Panc1 (cell line): ENCODE measurements around the gene HNRNPU. TPM values are rescaled to one million over a fixed set of nuclear protein-coding genes. Genes with fewer than 3 reads are reported as not detected.

Experiments used
- ATAC-seq: fragments of 200-7000 bp; cut with Tn5 transposase; 2 replicates; pipeline ENCODE4 v1.9.1; 2020; ENCODE audit warnings: mild to moderate bottlenecking, moderate library complexity
- BruUV-seq: library from RNA; stranded (reverse); fragments of 400-500 nt; replicated peaks from 2 replicates; lab custom pipeline; 2021; lab: Mats Ljungman, UMichigan
- CTCF ChIA-PET: fragments of 300-600 bp; sonication (Branson Sonifier 250); formaldehyde crosslinking; loops from one replicate; lab custom pipeline; 2022; ENCODE audit warnings: antibody characterized with exemption; lab: Charles Lee
- POLR2A ChIA-PET: fragments of 300-600 bp; sonication (Branson Sonifier 250); formaldehyde crosslinking; loops from one replicate; lab custom pipeline; 2022; ENCODE audit warnings: antibody characterized with exemption; lab: Charles Lee
- DNase-seq: peaks from one replicate; pipeline ENCODE4 v3.0.0-alpha.2; 2010; ENCODE audit warnings: low read depth, low spot score
- H3K27ac ChIP-seq: 2 replicates; pipeline ENCODE4 v1.5.1; 2011; ENCODE audit warnings: mild to moderate bottlenecking, low read length, inconsistent platforms
- H3K27me3 ChIP-seq: fragments of 200-500 bp; sonication (Bioruptor generic); 2 replicates; pipeline ENCODE4 v1.6.0; 2014; ENCODE audit warnings: low read length, inconsistent platforms; ENCODE audit not compliant: control insufficient read depth, insufficient read depth
- H3K36me3 ChIP-seq: fragments of 200-500 bp; sonication (Bioruptor generic); 2 replicates; pipeline ENCODE4 v1.5.1; 2014; ENCODE audit warnings: inconsistent platforms, mild to moderate bottlenecking, low read length, moderate library complexity; ENCODE audit not compliant: control insufficient read depth, insufficient read depth
- H3K4me1 ChIP-seq: 2 replicates; pipeline ENCODE4 v1.5.1; 2011; ENCODE audit warnings: inconsistent platforms, mild to moderate bottlenecking, low read length, moderate library complexity; ENCODE audit not compliant: control insufficient read depth, insufficient read depth
- H3K4me3 ChIP-seq, 2 experiments: 2 replicates each; pipeline ENCODE4 v1.5.1; 2011 to 2012; ENCODE audit warnings: low read depth in 2 of 2, low read length in 2 of 2, mild to moderate bottlenecking in 2 of 2, inconsistent platforms in 1 of 2, moderate library complexity in 1 of 2
- H3K9me3 ChIP-seq: fragments of 200-500 bp; sonication (Bioruptor generic); 2 replicates; pipeline ENCODE4 v1.5.1; 2014; ENCODE audit warnings: low read depth, mild to moderate bottlenecking, inconsistent platforms, low read length, moderate library complexity; ENCODE audit not compliant: control insufficient read depth, insufficient read depth
- CTCF ChIP-seq: fragments of 450-650 bp; IDR thresholded peaks from 2 replicates; pipeline ENCODE4 v1.5.1; 2017; ENCODE audit warnings: mild to moderate bottlenecking
- POLR2AphosphoS5 ChIP-seq: IDR thresholded peaks from 2 replicates; pipeline ENCODE4 v1.6.1; 2012; ENCODE audit warnings: mild to moderate bottlenecking, low read depth, low read length, moderate library complexity
- REST ChIP-seq, 2 experiments: IDR thresholded peaks; 2 replicates each; pipeline ENCODE4 v1.6.1; 2011 to 2012; ENCODE audit warnings: low read depth in 2 of 2, control low read depth in 1 of 2, low read length in 1 of 2, mild to moderate bottlenecking in 1 of 2, moderate library complexity in 1 of 2; ENCODE audit not compliant: insufficient read depth in 1 of 2
- SIN3A ChIP-seq: IDR thresholded peaks from 2 replicates; pipeline ENCODE4 v1.6.1; 2012; ENCODE audit warnings: low read depth, mild to moderate bottlenecking, low read length, moderate library complexity, borderline replicate concordance; ENCODE audit not compliant: insufficient read depth
- TCF7L2 ChIP-seq: IDR thresholded peaks from 2 replicates; pipeline ENCODE4 v1.6.1; 2011; ENCODE audit warnings: mild to moderate bottlenecking, low read depth, low read length, inconsistent platforms
- in situ Hi-C: cut with HindIII; loops from 2 replicates; pipeline ENCODE4 v1.10.0; 2016; ENCODE audit warnings: low sequenced_read_pairs, low pct_unique_long_range_greater_than_20kb
- intact Hi-C: fragments of 100-400 bp; cut with micrococcal nuclease; formaldehyde crosslinking; loops from one replicate; pipeline ENCODE4 v1.10.0; 2022; ENCODE audit not compliant: unreplicated experiment
- total RNA-seq: library from RNA; stranded (reverse); gene quantifications from one replicate; pipeline ENCODE4 v1.2.1, GENCODE V29; 2021; ENCODE audit not compliant: unreplicated experiment

The HNRNPU gene
- total RNA-seq, 1 experiment from 2014 or later, result 361 TPM

- no TSS peak for BruUV-seq
- in situ Hi-C loops, result no loop called here
- POLR2A ChIA-PET, result no interaction called here
Observed at GRCh38 chr1:244869950-244870349, 5.6 kb upstream of the HNRNPU start.

GRCh38 chr1:244869364-244869827, 5.1 kb upstream of the HNRNPU start:
- DNase-seq, result no peak
- Histone ChIP-seq H3K27me3 (no peaks in the 10 kb centered on the region), H3K9me3 (no peaks in the 10 kb centered on the region), H3K4me1 (peaks cover 16% of the 10 kb centered on the region), H3K4me3 (no peak overlapping the region), H3K27ac (no peak overlapping the region), H3K36me3 (no peaks in the 10 kb centered on the region)
- ChIA-PET CTCF (no interaction called here), POLR2A (no interaction called here)
- ATAC-seq, result no peak
- no TSS peak for BruUV-seq
- in situ Hi-C loops, result no loop called here
- no peak for TF ChIP-seq REST (IDR thresholded peaks at IDR 0.05; ENCODE audit: insufficient read depth in 1 of 2, low read depth in 2 of 2, low read length in 1 of 2)
- TF ChIP-seq CTCF, result no peak
- TF ChIP-seq TCF7L2, result no peak
- TF ChIP-seq SIN3A, result no peak
- no peak for TF ChIP-seq POLR2AphosphoS5
- intact Hi-C loops, result no loop called here

More at GRCh38 chr1:244869950-244870349, 5.6 kb upstream of the HNRNPU start:
- Histone ChIP-seq H3K4me1 (peaks cover 16% of the 10 kb centered on the region), H3K4me3 (no peak overlapping the region), H3K36me3 (no peaks in the 10 kb centered on the region), H3K27me3 (no peaks in the 10 kb centered on the region), H3K27ac (no peak overlapping the region), H3K9me3 (no peaks in the 10 kb centered on the region)
- DNase-seq, result no peak
- TF ChIP-seq POLR2AphosphoS5, result no peak
- no peak for TF ChIP-seq CTCF
- no peak for TF ChIP-seq TCF7L2
- no peak for TF ChIP-seq SIN3A
- no peak for TF ChIP-seq REST (IDR thresholded peaks at IDR 0.05; ENCODE audit: insufficient read depth in 1 of 2, low read depth in 2 of 2, low read length in 1 of 2)
- intact Hi-C loops, result no loop called here
- ATAC-seq, result no peak
- CTCF ChIA-PET, result no interaction called here
